Fibroblast of lung (primary cell): Measurements from ENCODE around the gene SLC25A34. TPM values are rescaled to one million over a fixed set of nuclear protein-coding genes. Genes with fewer than 3 reads are reported as not detected.

Experiments used
- DNase-seq, 2 donors: peaks; one replicate each; pipeline versions ENCODE4 v3.0.0 to v3.0.0-alpha.2; 2010; ENCODE audit warnings: low read depth in 2 of 2
- H2AFZ ChIP-seq: 2 replicates; pipeline ENCODE4 v1.5.1; 2012; ENCODE audit warnings: low read length, control low read depth, inconsistent platforms
- H3K27ac ChIP-seq: 2 replicates; pipeline ENCODE4 v1.5.1; 2011; ENCODE audit warnings: low read length, control low read depth; ENCODE audit not compliant: insufficient read depth
- H3K27me3 ChIP-seq: 2 replicates; pipeline ENCODE4 v1.5.1; 2011; ENCODE audit warnings: mild to moderate bottlenecking, low read length; ENCODE audit not compliant: control insufficient read depth, insufficient read depth
- H3K36me3 ChIP-seq: 2 replicates; pipeline ENCODE4 v1.5.1; 2011; ENCODE audit warnings: low read length; ENCODE audit not compliant: control insufficient read depth, insufficient read depth
- H3K4me1 ChIP-seq: 2 replicates; pipeline ENCODE4 v1.5.1; 2011; ENCODE audit warnings: low read length; ENCODE audit not compliant: control insufficient read depth, insufficient read depth; ENCODE audit errors: extremely low read depth
- H3K4me2 ChIP-seq: 2 replicates; pipeline ENCODE4 v1.5.1; 2011; ENCODE audit warnings: low read length, control low read depth; ENCODE audit not compliant: insufficient read depth; ENCODE audit errors: extremely low read depth
- H3K4me3 ChIP-seq, 4 experiments: fragments of 200-600 bp in 1 of 4; sonication (generic) in 1 of 4; replicated peaks in 1 of 4; 2 replicates each; pipeline ENCODE4 v1.5.1; 2011 to 2016; ENCODE audit warnings: low read length in 4 of 4, low read depth in 3 of 4, mild to moderate bottlenecking in 3 of 4, control low read depth in 2 of 4, inconsistent platforms in 1 of 4, mixed read lengths in 1 of 4; ENCODE audit not compliant: insufficient read depth in 1 of 4; ENCODE audit errors: control extremely low read depth in 1 of 4
- H3K79me2 ChIP-seq: 2 replicates; pipeline ENCODE4 v1.5.1; 2012; ENCODE audit warnings: mild to moderate bottlenecking, low read length, inconsistent platforms; ENCODE audit not compliant: control insufficient read depth, insufficient read depth
- H3K9ac ChIP-seq: 2 replicates; pipeline ENCODE4 v1.5.1; 2011; ENCODE audit warnings: mild to moderate bottlenecking, low read length, control low read depth; ENCODE audit not compliant: insufficient read depth
- H3K9me3 ChIP-seq: 2 replicates; pipeline ENCODE4 v1.5.1; 2012; ENCODE audit warnings: low read depth, low read length; ENCODE audit not compliant: control insufficient read depth, insufficient read depth
- H4K20me1 ChIP-seq: 2 replicates; pipeline ENCODE4 v1.5.1; 2011; ENCODE audit warnings: low read length; ENCODE audit not compliant: control insufficient read depth, insufficient read depth; ENCODE audit errors: extremely low read depth
- CTCF ChIP-seq, 2 donors: IDR thresholded peaks in 1 of 2; conservative IDR thresholded peaks in 1 of 2; 1 replicate in 1 of 2; 2 replicates in 1 of 2; pipeline ENCODE4 v1.5.1; 2011 to 2012; ENCODE audit warnings: low read length in 2 of 2, control low read depth in 1 of 2, inconsistent platforms in 1 of 2, low read depth in 1 of 2, mild to moderate bottlenecking in 1 of 2
- EZH2 ChIP-seq: IDR thresholded peaks from 2 replicates; pipeline ENCODE4 v1.5.1; 2012; ENCODE audit warnings: low read length, control low read depth, mild to moderate bottlenecking; ENCODE audit errors: missing control alignments
- polyA plus RNA-seq, 2 donors: library from polyadenylated mRNA; depleted of rRNA in 1 of 2; stranded (reverse) in 1 of 2; unstranded in 1 of 2; fragments of >200 nt; gene quantifications; 2 replicates each; pipeline ENCODE4 v1.2.1, GENCODE V29; 2011 to 2012; ENCODE audit warnings: missing spikeins in 1 of 2
- total RNA-seq: library from RNA; depleted of rRNA; stranded (reverse); fragments of >200 nt; gene quantifications from 2 replicates; pipeline ENCODE4 v1.2.1, GENCODE V29; 2014

Gene SLC25A34
- total and polyA plus RNA-seq, 2 donors (not counting 1 experiment from before 2014, with no cell fraction given): 0.35 to 0.83 TPM

GRCh38 chr1:15740924-15741850, 5.1 kb downstream of the SLC25A34 start:
- peak; percentile 67 to 74 for TF ChIP-seq CTCF (conservative IDR thresholded peaks at IDR 0.05 in 1 of 2, IDR thresholded peaks at IDR 0.05 in 1 of 2; ENCODE audit: low read depth in 1 of 2, low read length in 2 of 2)
- TF ChIP-seq EZH2: no peak
- no peaks in the 10 kb centered on the region for H3K36me3 ChIP-seq
- H2AFZ ChIP-seq: no peak overlapping the region
- H3K79me2 ChIP-seq: no peaks in the 10 kb centered on the region
- no peaks in the 10 kb centered on the region for H3K9me3 ChIP-seq
- H3K9ac ChIP-seq: no peak overlapping the region
- peak; percentile 48 to 63 for DNase-seq
- no peak overlapping the region for H3K4me2 ChIP-seq
- H3K4me3 ChIP-seq: no peak overlapping the region
- H3K27me3 ChIP-seq: no peaks in the 10 kb centered on the region
- H3K27ac ChIP-seq: no peak overlapping the region
- no peaks in the 10 kb centered on the region for H3K4me1 ChIP-seq
- H4K20me1 ChIP-seq: no peaks in the 10 kb centered on the region

DNA sequence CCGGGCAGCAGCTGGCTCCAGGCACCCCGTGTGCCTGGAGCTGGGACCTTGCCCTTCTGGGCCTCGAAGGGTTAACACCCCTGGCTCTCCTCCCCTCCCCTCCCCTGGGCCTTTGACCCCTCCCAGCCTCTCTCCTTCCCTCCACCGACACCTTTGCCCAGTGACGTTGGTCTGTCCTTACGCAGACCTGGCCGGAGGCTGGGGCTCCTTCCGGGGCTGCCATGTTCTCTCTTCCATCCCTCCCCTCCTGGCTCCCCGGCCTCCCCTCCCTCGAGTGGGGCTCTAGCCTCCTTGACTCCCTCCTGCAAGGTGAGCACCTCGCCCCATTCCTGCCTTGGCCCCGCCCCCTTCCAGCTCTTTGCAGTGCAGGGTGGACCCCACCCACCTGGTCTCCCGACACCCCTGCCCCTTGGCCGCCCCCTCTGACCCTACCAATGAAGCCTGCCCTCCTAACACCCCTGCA, 6.3 kb downstream of the SLC25A34 start, which contains the start of gene TMEM82:
TMEM82 (plus strand) TSS at position 161 of the 463 bp plus-strand sequence; CDS start at position 222, 61 bp downstream.
- DNase-seq: no peak
- Histone ChIP-seq H3K36me3 (no peaks in the 10 kb centered on the region), H3K9me3 (no peaks in the 10 kb centered on the region), H3K27ac (no peak within 1 kb of the TSS), H3K79me2 (no peaks in the 10 kb centered on the region), H3K9ac (no peak within 1 kb of the TSS), H3K4me1 (no peaks in the 10 kb centered on the region), H3K4me2 (no peak within 1 kb of the TSS), H2AFZ (no peak within 1 kb of the TSS), H4K20me1 (no peaks in the 10 kb centered on the region), H3K4me3 (no peak within 1 kb of the TSS), H3K27me3 (no peaks in the 10 kb centered on the region)
- TF ChIP-seq CTCF (conservative IDR thresholded peaks at IDR 0.05 in 1 of 2, IDR thresholded peaks at IDR 0.05 in 1 of 2; ENCODE audit: low read depth in 1 of 2, low read length in 2 of 2) (no peak), EZH2 (no peak)

DNA sequence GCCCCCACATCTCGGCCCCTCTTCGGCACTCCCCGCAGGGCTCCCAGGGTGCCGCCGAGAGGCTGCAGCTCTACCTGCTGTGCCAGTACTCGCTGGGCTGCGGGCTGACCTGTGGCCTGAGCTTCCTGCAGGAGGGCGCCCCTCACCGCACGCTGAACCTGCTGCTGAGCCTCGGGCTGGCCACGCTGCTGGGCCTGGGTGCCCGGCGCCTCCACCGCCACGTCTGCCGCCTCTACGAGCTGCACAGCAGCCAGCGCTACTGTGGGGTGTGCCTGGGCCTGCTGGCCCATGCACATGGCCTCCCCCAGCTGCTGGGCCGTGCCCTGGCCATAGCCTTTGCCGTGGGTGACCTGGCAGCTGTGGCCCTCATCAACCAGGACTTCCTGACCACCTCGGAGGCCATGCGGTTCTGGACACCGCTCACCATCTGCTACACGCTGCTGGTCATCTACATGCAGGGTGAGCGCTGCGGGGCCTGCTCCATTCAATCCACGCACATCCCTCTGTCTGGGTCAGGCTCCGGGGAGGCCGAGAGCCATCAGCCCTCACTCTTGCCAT, 8.1 kb downstream of the SLC25A34 start:
- Histone ChIP-seq H3K4me3 (no peak overlapping the region), H3K4me1 (no peaks in the 10 kb centered on the region), H3K36me3 (no peaks in the 10 kb centered on the region), H3K9me3 (no peaks in the 10 kb centered on the region), H3K9ac (no peak overlapping the region), H4K20me1 (no peaks in the 10 kb centered on the region), H2AFZ (no peak overlapping the region), H3K27me3 (no peaks in the 10 kb centered on the region), H3K79me2 (no peaks in the 10 kb centered on the region), H3K27ac (no peak overlapping the region), H3K4me2 (no peak overlapping the region)
- no peak for DNase-seq
- TF ChIP-seq CTCF (conservative IDR thresholded peaks at IDR 0.05 in 1 of 2, IDR thresholded peaks at IDR 0.05 in 1 of 2; ENCODE audit: low read depth in 1 of 2, low read length in 2 of 2) (no peak), EZH2 (no peak)
